ENCODE results near the gene SKA1. TPM values are rescaled to one million over a fixed set of nuclear protein-coding genes. Genes with fewer than 3 reads are reported as not detected.

SKA1 gene
- total RNA-seq, 1 experiment from 2014 or later = 20.6 TPM

DNA sequence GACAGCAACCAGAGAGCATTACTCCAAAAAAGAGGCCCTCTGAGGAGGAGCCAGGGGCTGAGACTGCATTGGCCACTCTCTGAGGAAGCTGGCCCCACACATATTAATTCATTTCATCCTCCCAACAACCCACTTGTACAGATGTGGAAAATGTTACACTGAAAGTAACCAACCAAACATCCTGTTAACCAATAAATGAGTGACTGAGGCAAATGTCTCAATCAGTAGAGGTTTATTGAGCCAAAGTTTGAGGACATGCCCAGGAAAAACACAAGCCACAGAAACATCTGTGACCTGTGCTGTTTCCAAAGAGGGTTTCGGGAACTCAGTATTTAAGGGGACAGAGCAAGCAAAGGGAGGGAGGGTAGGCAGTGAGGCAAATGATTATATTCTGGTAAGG lies 53.0 kb downstream of the SKA1 start:
- TF ChIP-seq, protein P1, sequence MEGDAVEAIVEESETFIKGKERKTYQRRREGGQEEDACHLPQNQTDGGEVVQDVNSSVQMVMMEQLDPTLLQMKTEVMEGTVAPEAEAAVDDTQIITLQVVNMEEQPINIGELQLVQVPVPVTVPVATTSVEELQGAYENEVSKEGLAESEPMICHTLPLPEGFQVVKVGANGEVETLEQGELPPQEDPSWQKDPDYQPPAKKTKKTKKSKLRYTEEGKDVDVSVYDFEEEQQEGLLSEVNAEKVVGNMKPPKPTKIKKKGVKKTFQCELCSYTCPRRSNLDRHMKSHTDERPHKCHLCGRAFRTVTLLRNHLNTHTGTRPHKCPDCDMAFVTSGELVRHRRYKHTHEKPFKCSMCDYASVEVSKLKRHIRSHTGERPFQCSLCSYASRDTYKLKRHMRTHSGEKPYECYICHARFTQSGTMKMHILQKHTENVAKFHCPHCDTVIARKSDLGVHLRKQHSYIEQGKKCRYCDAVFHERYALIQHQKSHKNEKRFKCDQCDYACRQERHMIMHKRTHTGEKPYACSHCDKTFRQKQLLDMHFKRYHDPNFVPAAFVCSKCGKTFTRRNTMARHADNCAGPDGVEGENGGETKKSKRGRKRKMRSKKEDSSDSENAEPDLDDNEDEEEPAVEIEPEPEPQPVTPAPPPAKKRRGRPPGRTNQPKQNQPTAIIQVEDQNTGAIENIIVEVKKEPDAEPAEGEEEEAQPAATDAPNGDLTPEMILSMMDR (conservative IDR thresholded peaks at IDR 0.05) = no peak

More for the DNA sequence above, 53.0 kb downstream of the SKA1 start:
- no peak overlapping the region for H2BK120ac ChIP-seq (ENCODE audit: low read depth, low read length, poor library complexity, severe bottlenecking)
- H3K4me2 ChIP-seq (ENCODE audit: insufficient read depth, insufficient read length, low read length) = no peak overlapping the region
- no peak overlapping the region for H3T11ph ChIP-seq (ENCODE audit: low read length)
- Mint-ChIP-seq H3K27me3 (ENCODE audit: low read depth) (peaks cover 1% of the 10 kb centered on the region; the same call in 1 of the 2 replicates), H3K4me1 (no peaks in the 10 kb centered on the region), H3K36me3 (ENCODE audit: insufficient read depth in 1 of 3, low read depth in 3 of 3) (peaks cover 6 to 9% (median 7%) of the 10 kb centered on the region in 3 experiments), H3K9me3 (peaks cover 12 to 19% of the 10 kb centered on the region in 2 experiments), H3K4me3 (no peak overlapping the region), H3K27ac (no peak overlapping the region)
- H3K79me2 ChIP-seq (ENCODE audit: insufficient read depth, low read length) = no peaks in the 10 kb centered on the region
- no peak overlapping the region for H4K5ac ChIP-seq (ENCODE audit: insufficient read length, low read depth, low read length)
- H2BK12ac ChIP-seq (ENCODE audit: insufficient read length, low read depth, low read length) = no peak overlapping the region
- H3K4ac ChIP-seq (ENCODE audit: low read depth, low read length) = no peak overlapping the region
- no peaks in the 10 kb centered on the region for H4K20me1 ChIP-seq (ENCODE audit: control insufficient read depth, insufficient read depth, insufficient read length)
- no peak overlapping the region for H2BK20ac ChIP-seq (ENCODE audit: low read depth, low read length, poor library complexity, severe bottlenecking)
- no peak overlapping the region for H3K56ac ChIP-seq (ENCODE audit: insufficient read length, low read depth, low read length)
- H3K14ac ChIP-seq (ENCODE audit: insufficient read depth, low read length) = no peak overlapping the region
- no peaks in the 10 kb centered on the region for H3K4me1 ChIP-seq (ENCODE audit: insufficient read depth, low read length)
- H2BK5ac ChIP-seq (ENCODE audit: insufficient read length, low read length) = no peak overlapping the region
- no peak for DNase-seq
- no peaks in the 10 kb centered on the region for H3K23me2 ChIP-seq (ENCODE audit: insufficient read length, low read depth, low read length, poor library complexity, severe bottlenecking)
- no peaks in the 10 kb centered on the region for H3K27me3 ChIP-seq (ENCODE audit: insufficient read depth, low read length)
- WGBS (ENCODE audit: extremely low coverage, insufficient read length, low lambda C conversion rate) = no CpG with 5 or more reads among the region's 1 CpG
- H2BK15ac ChIP-seq (ENCODE audit: low read depth, low read length) = no peak overlapping the region
- H2AFZ ChIP-seq (ENCODE audit: low read length) = no peak overlapping the region
- no peak overlapping the region for H4K91ac ChIP-seq (ENCODE audit: insufficient read length, low read depth, low read length)
- H3K9ac ChIP-seq (ENCODE audit: extremely low read depth, insufficient read length, low read length) = no peak overlapping the region
- H3K18ac ChIP-seq (ENCODE audit: insufficient read length, low read depth, low read length) = no peak overlapping the region
- no peak overlapping the region for H3K23ac ChIP-seq (ENCODE audit: insufficient read length, low read depth, low read length)
- peaks cover 7% of the 10 kb centered on the region for H3K9me3 ChIP-seq (ENCODE audit: control insufficient read depth, low read depth, low read length)
- no peak overlapping the region for H3K27ac ChIP-seq (ENCODE audit: insufficient read length, low read depth, low read length)
- H4K8ac ChIP-seq (replicated peaks; ENCODE audit: insufficient read length, low read depth, low read length) = no peak overlapping the region
- H2AK5ac ChIP-seq (ENCODE audit: insufficient read length, low read length) = no peak overlapping the region
- no peaks in the 10 kb centered on the region for H3K79me1 ChIP-seq (ENCODE audit: insufficient read depth, low read depth, low read length, poor library complexity, severe bottlenecking)
